ENCODE measurements around the gene SLC2A4RG.

The SLC2A4RG gene, protein sequence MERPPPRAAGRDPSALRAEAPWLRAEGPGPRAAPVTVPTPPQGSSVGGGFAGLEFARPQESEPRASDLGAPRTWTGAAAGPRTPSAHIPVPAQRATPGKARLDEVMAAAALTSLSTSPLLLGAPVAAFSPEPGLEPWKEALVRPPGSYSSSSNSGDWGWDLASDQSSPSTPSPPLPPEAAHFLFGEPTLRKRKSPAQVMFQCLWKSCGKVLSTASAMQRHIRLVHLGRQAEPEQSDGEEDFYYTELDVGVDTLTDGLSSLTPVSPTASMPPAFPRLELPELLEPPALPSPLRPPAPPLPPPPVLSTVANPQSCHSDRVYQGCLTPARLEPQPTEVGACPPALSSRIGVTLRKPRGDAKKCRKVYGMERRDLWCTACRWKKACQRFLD

DNA sequence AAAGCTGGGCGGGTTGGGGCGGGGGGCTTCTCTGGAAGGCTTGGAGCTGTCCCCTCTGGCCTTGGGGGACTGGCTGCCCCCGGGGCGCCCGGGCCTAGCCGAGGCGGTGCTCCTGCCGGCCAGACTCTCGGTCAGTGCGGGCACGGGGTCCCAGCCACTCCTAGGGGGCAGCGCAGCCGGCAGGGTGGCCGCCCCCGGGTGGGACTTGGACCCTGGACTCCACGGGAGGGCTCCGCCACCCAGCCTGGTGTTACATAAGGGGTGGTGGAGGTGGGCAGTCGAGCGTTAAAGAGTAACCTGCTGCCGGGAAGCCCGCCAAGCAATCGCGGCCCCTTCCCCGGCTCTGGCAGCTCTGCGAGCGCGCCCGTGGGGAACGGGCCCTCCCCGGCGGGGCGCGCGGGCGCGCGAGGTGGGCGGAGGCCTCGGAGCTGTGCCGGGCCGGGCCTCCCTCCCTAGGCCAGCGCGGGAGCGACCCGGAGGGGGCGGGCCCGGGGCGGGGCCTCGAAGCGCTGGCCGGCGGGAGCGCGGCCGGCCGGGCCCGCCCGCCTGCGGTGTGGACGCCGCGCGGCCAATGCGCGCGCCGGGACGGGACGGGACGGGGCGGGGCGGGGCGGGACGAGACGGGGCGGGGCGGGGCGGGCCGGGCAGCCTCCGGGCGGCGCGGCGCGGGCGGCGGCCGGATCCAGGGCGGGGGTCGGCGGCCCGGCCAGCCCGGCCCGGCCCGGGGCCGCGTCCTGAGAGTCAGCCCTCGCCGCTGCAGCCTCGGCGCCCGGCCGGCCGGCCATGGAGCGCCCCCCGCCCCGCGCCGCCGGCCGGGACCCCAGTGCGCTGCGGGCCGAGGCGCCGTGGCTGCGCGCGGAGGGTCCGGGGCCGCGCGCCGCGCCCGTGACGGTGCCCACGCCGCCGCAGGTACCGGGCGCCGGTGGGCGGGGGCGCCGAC, at the start of gene SLC2A4RG:
TSS of gene SLC2A4RG (plus strand) at position 647 of the 940 bp plus-strand sequence. CDS start at position 784, 137 bp downstream.
- DNase-seq: peak; percentile 89 to 98 (median 96)

- no peak for DNase-seq
Observed at GRCh38 chr20:63690003-63690897, 49.3 kb upstream of the SLC2A4RG start.

- DNase-seq: no peak
Observed at GRCh38 chr20:63690898-63691710, 48.5 kb upstream of the SLC2A4RG start.

DNA sequence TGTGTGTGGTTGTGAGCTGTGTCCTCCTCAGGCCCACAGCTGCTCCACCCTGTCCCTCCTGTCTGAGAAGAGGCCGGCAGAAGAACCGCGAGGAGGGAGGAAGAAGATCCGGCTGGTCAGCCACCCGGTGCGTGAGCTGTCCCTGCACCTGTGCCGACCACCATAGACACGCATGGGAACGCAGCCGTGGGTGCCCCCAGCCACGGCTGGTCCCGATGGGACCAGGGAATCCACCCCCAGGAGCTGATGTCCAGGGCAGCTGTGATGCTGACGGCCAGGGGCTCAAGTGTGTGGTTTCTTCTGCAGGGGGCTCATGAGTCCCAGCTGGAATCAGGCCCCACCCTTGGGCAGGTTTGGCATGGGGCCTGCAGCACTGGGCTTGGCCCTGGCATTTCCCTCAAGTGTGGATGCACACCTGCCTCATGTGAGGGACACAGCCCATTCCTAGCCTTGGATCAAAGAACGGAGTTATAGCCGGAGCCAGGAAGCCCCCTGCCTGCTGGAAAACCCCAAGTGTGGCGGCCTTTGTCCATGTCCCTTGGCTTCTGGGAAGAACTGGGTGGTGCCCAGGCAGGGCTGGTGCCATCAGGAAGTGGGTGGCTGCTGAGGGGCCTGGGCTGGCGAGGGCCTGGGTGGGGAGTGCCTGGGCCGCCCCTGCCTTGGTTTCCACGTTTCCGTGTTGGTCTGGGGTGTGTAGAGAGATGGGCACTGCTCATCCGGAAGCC, 47.7 kb upstream of the SLC2A4RG start:
- no peak for DNase-seq

- no peak for DNase-seq
Observed at GRCh38 chr20:63692436-63693082, 47.0 kb upstream of the SLC2A4RG start.

DNA sequence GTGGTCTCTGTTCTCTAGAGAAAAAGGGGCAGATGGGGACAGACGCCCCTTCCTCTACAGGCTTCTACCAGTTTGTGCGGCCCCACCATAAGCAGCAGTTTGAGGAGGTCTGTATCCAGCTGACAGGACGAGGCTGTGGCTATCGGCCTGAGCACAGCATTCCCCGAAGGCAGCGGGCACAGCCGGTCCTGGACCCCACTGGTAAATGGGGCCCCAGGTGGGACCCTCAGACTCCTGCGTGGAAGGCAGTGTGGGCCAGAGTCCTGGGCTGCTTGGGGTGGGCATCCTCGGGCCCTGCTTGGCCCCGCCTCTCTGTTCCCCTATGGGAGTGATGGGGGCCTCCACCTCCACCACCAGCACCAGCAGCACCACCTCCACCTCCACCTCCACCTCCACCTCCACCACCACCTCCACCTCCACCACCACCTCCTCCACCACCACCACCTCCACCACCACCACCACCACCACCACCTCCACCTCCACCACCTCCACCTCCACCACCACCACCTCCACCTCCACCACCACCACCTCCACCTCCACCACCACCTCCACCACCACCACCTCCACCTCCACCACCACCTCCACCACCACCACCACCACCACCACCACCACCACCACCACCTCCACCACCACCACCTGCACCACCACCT, 46.4 kb upstream of the SLC2A4RG start:
- DNase-seq: no peak

- no peak for DNase-seq
Observed at GRCh38 chr20:63693733-63694583, 45.6 kb upstream of the SLC2A4RG start.

DNA sequence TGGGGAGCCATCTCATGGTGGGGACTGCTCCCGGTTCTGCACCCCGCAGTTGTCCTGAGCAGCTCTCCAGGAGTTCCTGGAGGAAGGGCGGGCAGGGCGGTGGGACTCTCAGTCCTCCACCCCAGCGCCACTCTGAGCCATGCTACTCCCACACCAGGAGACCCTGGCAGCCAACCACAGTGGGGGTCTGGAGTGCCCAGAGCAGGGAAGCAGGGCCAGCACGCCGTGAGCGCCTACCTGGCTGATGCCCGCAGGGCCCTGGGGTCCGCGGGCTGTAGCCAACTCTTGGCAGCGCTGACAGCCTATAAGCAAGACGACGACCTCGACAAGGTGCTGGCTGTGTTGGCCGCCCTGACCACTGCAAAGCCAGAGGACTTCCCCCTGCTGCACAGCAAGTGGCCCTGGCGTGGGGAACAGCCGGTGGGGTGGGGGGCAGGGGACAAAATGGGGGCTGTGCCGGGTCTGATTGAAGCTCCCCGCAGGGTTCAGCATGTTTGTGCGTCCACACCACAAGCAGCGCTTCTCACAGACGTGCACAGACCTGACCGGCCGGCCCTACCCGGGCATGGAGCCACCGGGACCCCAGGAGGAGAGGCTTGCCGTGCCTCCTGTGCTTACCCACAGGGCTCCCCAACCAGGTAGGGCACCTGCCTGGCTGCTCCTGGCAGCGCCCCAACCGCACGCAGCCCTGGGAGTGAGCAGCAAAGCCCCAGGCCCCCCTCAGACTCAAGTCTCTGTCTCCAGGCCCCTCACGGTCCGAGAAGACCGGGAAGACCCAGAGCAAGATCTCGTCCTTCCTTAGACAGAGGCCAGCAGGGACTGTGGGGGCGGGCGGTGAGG, 44.8 kb upstream of the SLC2A4RG start:
- DNase-seq: no peak

GRCh38 chr20:63695424-63696305, 43.9 kb upstream of the SLC2A4RG start:
- DNase-seq: no peak

GRCh38 chr20:63696306-63696627, 43.3 kb upstream of the SLC2A4RG start:
- DNase-seq: peak in 1 of 3 donors; percentile 33

- DNase-seq: no peak
Observed at GRCh38 chr20:63696628-63697356, 42.8 kb upstream of the SLC2A4RG start, which contains the start of gene TNFRSF6B. Gene TNFRSF6B, plus strand, starts transcription at chr20:63696652. Its CDS starts 116 bp downstream, at chr20:63696768.

GRCh38 chr20:63697357-63697867, 42.2 kb upstream of the SLC2A4RG start:
- no peak for DNase-seq

DNA sequence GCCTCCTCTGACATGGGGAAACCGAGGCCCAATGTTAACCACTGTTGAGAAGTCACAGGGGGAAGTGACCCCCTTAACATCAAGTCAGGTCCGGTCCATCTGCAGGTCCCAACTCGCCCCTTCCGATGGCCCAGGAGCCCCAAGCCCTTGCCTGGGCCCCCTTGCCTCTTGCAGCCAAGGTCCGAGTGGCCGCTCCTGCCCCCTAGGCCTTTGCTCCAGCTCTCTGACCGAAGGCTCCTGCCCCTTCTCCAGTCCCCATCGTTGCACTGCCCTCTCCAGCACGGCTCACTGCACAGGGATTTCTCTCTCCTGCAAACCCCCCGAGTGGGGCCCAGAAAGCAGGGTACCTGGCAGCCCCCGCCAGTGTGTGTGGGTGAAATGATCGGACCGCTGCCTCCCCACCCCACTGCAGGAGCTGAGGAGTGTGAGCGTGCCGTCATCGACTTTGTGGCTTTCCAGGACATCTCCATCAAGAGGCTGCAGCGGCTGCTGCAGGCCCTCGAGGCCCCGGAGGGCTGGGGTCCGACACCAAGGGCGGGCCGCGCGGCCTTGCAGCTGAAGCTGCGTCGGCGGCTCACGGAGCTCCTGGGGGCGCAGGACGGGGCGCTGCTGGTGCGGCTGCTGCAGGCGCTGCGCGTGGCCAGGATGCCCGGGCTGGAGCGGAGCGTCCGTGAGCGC, 41.6 kb upstream of the SLC2A4RG start:
- no peak for DNase-seq

GRCh38 chr20:63698739-63699465, 40.7 kb upstream of the SLC2A4RG start:
- peak; percentile 68 to 84 (median 81) for DNase-seq

Data from suppressor macrophage treated with lipopolysaccharide for 1 hour (primary cell).